Type B pancreatic cell (in vitro differentiated cells): ENCODE results near the gene HEMGN. TPM values are rescaled to one million over a fixed set of nuclear protein-coding genes. Genes with fewer than 3 reads are reported as not detected.

ENCODE experiments used
- DNase-seq: peaks from one replicate; pipeline ENCODE4 v3.0.0; 2021; ENCODE audit warnings: mixed read lengths; ENCODE audit not compliant: unreplicated experiment; ENCODE audit errors: extremely low spot score
- H3K27ac Mint-ChIP-seq: 2 replicates; pipeline ENCODE4 v1.8.0; 2021; ENCODE audit warnings: mild to moderate bottlenecking, mixed read lengths
- H3K27me3 Mint-ChIP-seq: 2 replicates; pipeline ENCODE4 v1.8.0; 2021; ENCODE audit warnings: mixed read lengths
- H3K36me3 Mint-ChIP-seq: 2 replicates; pipeline ENCODE4 v1.8.0; 2021; ENCODE audit warnings: mixed read lengths
- H3K4me1 Mint-ChIP-seq: one replicate; pipeline ENCODE4 v1.8.0; 2021; ENCODE audit warnings: mixed read lengths; ENCODE audit not compliant: unreplicated experiment
- H3K4me3 Mint-ChIP-seq: 2 replicates; pipeline ENCODE4 v1.8.0; 2021; ENCODE audit warnings: mild to moderate bottlenecking, mixed read lengths
- H3K9me3 Mint-ChIP-seq: 2 replicates; pipeline ENCODE4 v1.8.0; 2021; ENCODE audit warnings: mixed read lengths
- CTCF ChIP-seq: fragments of 200-600 bp; sonication (generic); conservative IDR thresholded peaks from 2 replicates; pipeline ENCODE4 v1.5.0; 2021; ENCODE audit warnings: antibody characterized with exemption, mild to moderate bottlenecking
- total RNA-seq: library from RNA; stranded (reverse); gene quantifications from 2 replicates; pipeline ENCODE4 v1.2.1, GENCODE V29; 2021; ENCODE audit warnings: low replicate concordance

The HEMGN gene
- total RNA-seq, 1 donor from 2014 or later, result not detected

- Mint-ChIP-seq H3K4me3 (no peak overlapping the region), H3K27me3 (peaks cover 33% of the 10 kb centered on the region), H3K4me1 (no peaks in the 10 kb centered on the region), H3K27ac (no peak overlapping the region), H3K9me3 (peaks cover 16% of the 10 kb centered on the region), H3K36me3 (no peaks in the 10 kb centered on the region)
- no peak for TF ChIP-seq CTCF
- DNase-seq, result no peak
These were observed 46.2 kb downstream of the HEMGN start for GRCh38 chr9:97891736-97892135.

- DNase-seq, result no peak
- Mint-ChIP-seq H3K27me3 (peaks cover 33% of the 10 kb centered on the region), H3K9me3 (peaks cover 16% of the 10 kb centered on the region), H3K27ac (no peak overlapping the region), H3K4me3 (no peak overlapping the region), H3K4me1 (no peaks in the 10 kb centered on the region), H3K36me3 (no peaks in the 10 kb centered on the region)
- TF ChIP-seq CTCF, result peak; percentile 71
These were observed 47.8 kb downstream of the HEMGN start for GRCh38 chr9:97889941-97890887.

- no peak overlapping the region for H3K27ac Mint-ChIP-seq
- H3K9me3 Mint-ChIP-seq, result no peaks in the 10 kb centered on the region
- TF ChIP-seq CTCF, result no peak
- no peak for DNase-seq
- no peak overlapping the region for H3K4me3 Mint-ChIP-seq
- H3K27me3 Mint-ChIP-seq, result peaks cover 45% of the 10 kb centered on the region
- H3K36me3 Mint-ChIP-seq, result no peaks in the 10 kb centered on the region
- peaks cover 4% of the 10 kb centered on the region for H3K4me1 Mint-ChIP-seq
These were observed 57.6 kb downstream of the HEMGN start for GRCh38 chr9:97880336-97880735.

Other genes with a start within 250 kb of the HEMGN start
- gene XPA, start 240.8 kb downstream of the HEMGN start, total RNA-seq, result 11.6 and 13.7 TPM in 2 replicates
- gene FOXE1, start 84.9 kb downstream of the HEMGN start, total RNA-seq, result 2.4 and 4.2 TPM in 2 replicates
- gene TRMO, start 15.7 kb downstream of the HEMGN start, total RNA-seq, result 11.3 and 13.9 TPM in 2 replicates
- gene ANP32B, start 45.2 kb upstream of the HEMGN start, total RNA-seq, result 119 and 156 TPM in 2 replicates
- 44.6 and 48.1 TPM in 2 replicates for gene NANS, start 118.6 kb upstream of the HEMGN start, total RNA-seq
- 9.9 and 18.8 TPM in 2 replicates for gene TRIM14, start 181.1 kb upstream of the HEMGN start, total RNA-seq